HG03439 (cell line): Measurements from ENCODE around the gene MGMT.

Experiments used
- ATAC-seq: cut with Tn5 transposase; IDR thresholded peaks from one replicate; pipeline ENCODE4 v1.9.1; 2021; ENCODE audit warnings: mild to moderate bottlenecking, moderate library complexity; ENCODE audit not compliant: unreplicated experiment

The MGMT gene

GRCh38 chr10:129517680-129518057 lies 50.6 kb downstream of the MGMT start:
- no peak for ATAC-seq

- no peak for ATAC-seq
Observed at GRCh38 chr10:129518793-129519192, 51.8 kb downstream of the MGMT start.

- no peak for ATAC-seq
Observed at GRCh38 chr10:129520440-129521080, 53.5 kb downstream of the MGMT start.

GRCh38 chr10:129521161-129522025 lies 54.4 kb downstream of the MGMT start:
- ATAC-seq = no peak

- ATAC-seq = no peak
Observed at GRCh38 chr10:129522041-129522585, 55.1 kb downstream of the MGMT start.

- no peak for ATAC-seq
Observed at GRCh38 chr10:129523031-129523722, 56.1 kb downstream of the MGMT start.

GRCh38 chr10:129523723-129524316 lies 56.8 kb downstream of the MGMT start:
- ATAC-seq = no peak

- no peak for ATAC-seq
Observed at GRCh38 chr10:129524936-129525335, 57.9 kb downstream of the MGMT start.

GRCh38 chr10:129525401-129525801 lies 58.4 kb downstream of the MGMT start:
- no peak for ATAC-seq

- ATAC-seq = no peak
Observed at GRCh38 chr10:129526943-129527342, 59.9 kb downstream of the MGMT start.

- ATAC-seq = no peak
Observed at GRCh38 chr10:129528376-129528978, 61.4 kb downstream of the MGMT start.

- ATAC-seq = no peak
Observed at GRCh38 chr10:129530581-129530980, 63.5 kb downstream of the MGMT start.

GRCh38 chr10:129531195-129531968 lies 64.3 kb downstream of the MGMT start:
- ATAC-seq = no peak

GRCh38 chr10:129531969-129532660 lies 65.1 kb downstream of the MGMT start:
- no peak for ATAC-seq

- no peak for ATAC-seq
Observed at GRCh38 chr10:129532838-129533237, 65.8 kb downstream of the MGMT start.

GRCh38 chr10:129533281-129533680 lies 66.2 kb downstream of the MGMT start:
- ATAC-seq = no peak

GRCh38 chr10:129534826-129535225 lies 67.8 kb downstream of the MGMT start:
- ATAC-seq = no peak

- ATAC-seq = no peak
Observed at GRCh38 chr10:129536336-129536735, 69.3 kb downstream of the MGMT start.

GRCh38 chr10:129537151-129537550 lies 70.1 kb downstream of the MGMT start:
- no peak for ATAC-seq
